ENCODE data around the gene TECPR1.

Gene TECPR1

GRCh38 chr7:98187138-98187502 lies 64.9 kb downstream of the TECPR1 start:
- Histone ChIP-seq H3K27me3 (ENCODE audit: control insufficient read depth, insufficient read depth, low read length) (no peaks in the 10 kb centered on the region), H3K4me3 (ENCODE audit: low read length) (no peak overlapping the region), H3K27ac (ENCODE audit: low read length) (no peak overlapping the region), H3K36me3 (ENCODE audit: control insufficient read depth, low read depth, low read length) (peaks cover 14% of the 10 kb centered on the region), H3K9me3 (ENCODE audit: control insufficient read depth, low read depth, low read length) (no peaks in the 10 kb centered on the region), H3K9ac (ENCODE audit: low read length) (no peak overlapping the region), H3K4me1 (ENCODE audit: control insufficient read depth, low read depth, low read length) (peaks cover 9% of the 10 kb centered on the region)

DNA sequence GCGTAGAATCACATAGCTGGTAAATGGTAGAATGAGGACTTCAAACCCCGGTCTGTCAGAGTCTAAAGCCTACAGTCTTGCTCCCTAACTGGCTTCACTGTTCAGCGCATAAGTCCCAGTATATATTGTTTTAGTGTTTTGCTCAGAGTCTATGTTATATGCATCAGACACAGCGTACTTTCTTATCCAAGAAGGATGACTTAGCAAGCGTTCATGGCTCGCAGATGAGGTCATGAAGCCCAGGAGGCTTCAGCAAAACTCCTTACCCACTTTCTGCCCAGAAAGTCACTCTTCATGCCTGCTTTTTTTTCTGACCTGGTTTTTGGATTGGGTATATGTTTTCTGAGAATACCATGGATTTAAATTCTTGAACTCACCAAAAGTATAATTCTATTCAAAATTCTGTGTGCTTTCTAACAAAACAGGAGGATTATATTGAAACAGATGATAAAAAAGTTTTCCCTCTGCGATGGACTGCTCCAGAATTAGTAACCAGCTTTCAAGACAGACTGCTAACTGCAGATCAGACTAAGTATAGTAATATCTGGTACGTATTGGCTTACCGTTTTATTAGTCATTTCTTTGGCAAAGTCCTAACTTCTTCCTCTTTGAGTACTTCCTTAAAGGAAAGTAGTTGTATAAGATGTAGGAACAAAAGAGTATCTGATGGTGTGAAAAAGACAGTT lies 65.4 kb downstream of the TECPR1 start:
- H3K9ac ChIP-seq (ENCODE audit: low read length) = no peak overlapping the region
- H3K4me3 ChIP-seq (ENCODE audit: low read length) = no peak overlapping the region
- H3K4me1 ChIP-seq (ENCODE audit: control insufficient read depth, low read depth, low read length) = peaks cover 9% of the 10 kb centered on the region
- H3K36me3 ChIP-seq (ENCODE audit: control insufficient read depth, low read depth, low read length) = peaks cover 10% of the 10 kb centered on the region
- H3K27ac ChIP-seq (ENCODE audit: low read length) = no peak overlapping the region
- no peaks in the 10 kb centered on the region for H3K27me3 ChIP-seq (ENCODE audit: control insufficient read depth, insufficient read depth, low read length)
- no peaks in the 10 kb centered on the region for H3K9me3 ChIP-seq (ENCODE audit: control insufficient read depth, low read depth, low read length)

- Histone ChIP-seq H3K9me3 (ENCODE audit: control insufficient read depth, low read depth, low read length) (no peaks in the 10 kb centered on the region), H3K4me1 (ENCODE audit: control insufficient read depth, low read depth, low read length) (peaks cover 9% of the 10 kb centered on the region), H3K36me3 (ENCODE audit: control insufficient read depth, low read depth, low read length) (peaks cover 7% of the 10 kb centered on the region), H3K27me3 (ENCODE audit: control insufficient read depth, insufficient read depth, low read length) (no peaks in the 10 kb centered on the region), H3K4me3 (ENCODE audit: low read length) (no peak overlapping the region), H3K9ac (ENCODE audit: low read length) (no peak overlapping the region), H3K27ac (ENCODE audit: low read length) (no peak overlapping the region)
Observed at GRCh38 chr7:98185101-98185500, 66.9 kb downstream of the TECPR1 start.

- Histone ChIP-seq H3K36me3 (ENCODE audit: control insufficient read depth, low read depth, low read length) (peaks cover 7% of the 10 kb centered on the region), H3K27me3 (ENCODE audit: control insufficient read depth, insufficient read depth, low read length) (no peaks in the 10 kb centered on the region), H3K9ac (ENCODE audit: low read length) (no peak overlapping the region), H3K4me3 (ENCODE audit: low read length) (no peak overlapping the region), H3K27ac (ENCODE audit: low read length) (no peak overlapping the region), H3K9me3 (ENCODE audit: control insufficient read depth, low read depth, low read length) (no peaks in the 10 kb centered on the region), H3K4me1 (ENCODE audit: control insufficient read depth, low read depth, low read length) (peaks cover 9% of the 10 kb centered on the region)
Observed at GRCh38 chr7:98180751-98181150, 71.3 kb downstream of the TECPR1 start.

- H3K4me1 ChIP-seq (ENCODE audit: control insufficient read depth, low read depth, low read length) = peaks cover 9% of the 10 kb centered on the region
- H3K27ac ChIP-seq (ENCODE audit: low read length) = no peak overlapping the region
- no peaks in the 10 kb centered on the region for H3K9me3 ChIP-seq (ENCODE audit: control insufficient read depth, low read depth, low read length)
- H3K4me3 ChIP-seq (ENCODE audit: low read length) = no peak overlapping the region
- no peak overlapping the region for H3K9ac ChIP-seq (ENCODE audit: low read length)
- peaks cover 18% of the 10 kb centered on the region for H3K36me3 ChIP-seq (ENCODE audit: control insufficient read depth, low read depth, low read length)
- no peaks in the 10 kb centered on the region for H3K27me3 ChIP-seq (ENCODE audit: control insufficient read depth, insufficient read depth, low read length)
Observed at GRCh38 chr7:98178762-98179490, 73.1 kb downstream of the TECPR1 start.

DNA sequence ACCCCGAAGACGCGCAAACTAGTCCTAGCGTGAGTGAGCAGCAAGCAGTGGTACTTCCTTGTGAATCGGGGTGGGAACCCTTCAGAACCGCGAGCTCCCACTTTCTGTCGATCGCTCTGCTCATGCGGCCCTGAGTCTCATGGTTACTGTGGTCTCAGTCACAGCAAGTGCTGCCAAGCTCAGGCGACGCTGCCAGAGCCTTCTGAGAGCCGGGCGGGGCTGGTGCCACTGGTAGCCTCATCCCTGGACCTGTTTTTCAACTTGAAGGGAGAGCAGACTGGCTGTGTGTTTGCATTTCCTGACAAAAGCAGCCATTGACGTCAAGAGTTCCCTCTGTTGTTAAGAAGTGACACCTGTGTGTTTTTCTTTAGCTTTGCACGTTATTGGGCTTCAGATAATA lies 73.7 kb downstream of the TECPR1 start:
- Histone ChIP-seq H3K36me3 (ENCODE audit: control insufficient read depth, low read depth, low read length) (peaks cover 18% of the 10 kb centered on the region), H3K9me3 (ENCODE audit: control insufficient read depth, low read depth, low read length) (no peaks in the 10 kb centered on the region), H3K27me3 (ENCODE audit: control insufficient read depth, insufficient read depth, low read length) (no peaks in the 10 kb centered on the region), H3K27ac (ENCODE audit: low read length) (no peak overlapping the region), H3K9ac (ENCODE audit: low read length) (no peak overlapping the region), H3K4me1 (ENCODE audit: control insufficient read depth, low read depth, low read length) (peaks cover 9% of the 10 kb centered on the region), H3K4me3 (ENCODE audit: low read length) (no peak overlapping the region)

DNA sequence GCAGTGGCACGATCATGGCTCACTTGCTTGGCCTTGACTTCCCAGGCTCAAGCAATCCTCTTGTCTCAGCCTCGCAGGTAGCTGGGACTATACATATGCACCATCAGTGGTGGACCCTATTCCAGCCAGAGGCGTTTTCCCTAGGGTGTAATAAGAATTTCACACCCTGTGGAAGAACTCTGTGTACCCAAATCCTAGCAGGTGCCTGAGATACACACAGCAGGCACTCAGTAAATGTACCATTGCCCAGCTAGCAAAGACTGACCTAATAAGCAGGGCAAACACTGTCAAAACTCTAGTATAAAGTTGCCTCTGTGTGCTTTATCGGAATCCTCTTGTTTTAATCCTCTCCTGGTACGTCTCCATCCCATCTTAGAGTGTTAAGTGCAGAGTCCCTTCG lies 74.5 kb downstream of the TECPR1 start:
- Histone ChIP-seq H3K4me3 (ENCODE audit: low read length) (no peak overlapping the region), H3K9ac (ENCODE audit: low read length) (no peak overlapping the region), H3K9me3 (ENCODE audit: control insufficient read depth, low read depth, low read length) (no peaks in the 10 kb centered on the region), H3K27ac (ENCODE audit: low read length) (no peak overlapping the region), H3K27me3 (ENCODE audit: control insufficient read depth, insufficient read depth, low read length) (no peaks in the 10 kb centered on the region), H3K4me1 (ENCODE audit: control insufficient read depth, low read depth, low read length) (peaks cover 3% of the 10 kb centered on the region), H3K36me3 (ENCODE audit: control insufficient read depth, low read depth, low read length) (peaks cover 18% of the 10 kb centered on the region)

GRCh38 chr7:98175260-98175940 lies 76.6 kb downstream of the TECPR1 start:
- H3K4me1 ChIP-seq (ENCODE audit: control insufficient read depth, low read depth, low read length) = no peaks in the 10 kb centered on the region
- no peak overlapping the region for H3K27ac ChIP-seq (ENCODE audit: low read length)
- H3K27me3 ChIP-seq (ENCODE audit: control insufficient read depth, insufficient read depth, low read length) = no peaks in the 10 kb centered on the region
- H3K9me3 ChIP-seq (ENCODE audit: control insufficient read depth, low read depth, low read length) = no peaks in the 10 kb centered on the region
- no peak overlapping the region for H3K4me3 ChIP-seq (ENCODE audit: low read length)
- peaks cover 18% of the 10 kb centered on the region for H3K36me3 ChIP-seq (ENCODE audit: control insufficient read depth, low read depth, low read length)
- H3K9ac ChIP-seq (ENCODE audit: low read length) = no peak overlapping the region

DNA sequence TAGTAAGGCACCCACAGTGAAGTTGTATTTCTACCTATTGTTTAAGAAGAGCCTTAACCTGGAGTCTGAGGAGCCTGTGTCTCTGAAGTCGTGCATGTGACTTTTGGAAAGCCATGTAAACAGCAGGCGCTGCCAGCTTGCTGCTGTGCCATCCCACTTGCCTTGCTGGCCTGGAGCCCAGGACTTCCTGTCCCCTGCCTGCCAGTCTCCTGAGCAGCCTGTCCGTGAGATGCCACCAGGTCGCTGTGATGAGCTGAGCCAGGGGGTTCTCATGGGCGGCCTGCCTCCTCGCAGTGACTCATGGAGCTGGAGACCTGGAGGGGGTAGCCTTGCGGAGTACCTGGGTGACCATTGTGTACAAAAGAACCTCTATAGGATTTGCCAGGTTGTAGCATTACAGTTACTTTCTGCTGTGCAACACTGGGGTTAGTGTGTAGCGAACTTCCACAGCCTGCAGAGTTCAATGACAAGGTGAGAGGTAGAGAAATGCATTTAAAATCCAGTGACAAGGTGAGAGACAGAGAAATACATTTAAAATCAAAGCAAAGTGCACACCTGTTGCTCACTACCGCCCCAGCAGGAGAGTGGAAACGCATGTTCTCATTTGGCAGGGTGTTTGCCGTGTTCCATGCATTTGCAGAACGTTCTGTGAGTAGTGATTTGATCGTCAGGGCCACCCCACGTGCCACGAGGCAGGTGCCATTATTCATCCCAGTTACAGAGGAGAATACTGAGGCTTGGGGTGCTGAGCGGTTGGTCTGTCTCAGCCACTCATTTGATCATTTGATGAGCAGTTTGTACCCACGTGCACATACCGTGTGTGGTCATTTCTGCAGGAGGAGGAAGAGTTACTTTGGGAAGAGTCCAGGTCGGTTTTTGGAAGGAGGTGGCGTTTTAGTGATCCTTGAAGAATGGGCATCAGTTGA lies 77.4 kb downstream of the TECPR1 start:
- Histone ChIP-seq H3K27me3 (ENCODE audit: control insufficient read depth, insufficient read depth, low read length) (no peaks in the 10 kb centered on the region), H3K9ac (ENCODE audit: low read length) (no peak overlapping the region), H3K9me3 (ENCODE audit: control insufficient read depth, low read depth, low read length) (no peaks in the 10 kb centered on the region), H3K4me3 (ENCODE audit: low read length) (no peak overlapping the region), H3K36me3 (ENCODE audit: control insufficient read depth, low read depth, low read length) (peaks cover 18% of the 10 kb centered on the region), H3K27ac (ENCODE audit: low read length) (no peak overlapping the region), H3K4me1 (ENCODE audit: control insufficient read depth, low read depth, low read length) (no peaks in the 10 kb centered on the region)

GRCh38 chr7:98171449-98171848 lies 80.6 kb downstream of the TECPR1 start:
- H3K27ac ChIP-seq (ENCODE audit: low read length) = no peak overlapping the region
- peaks cover 16% of the 10 kb centered on the region for H3K36me3 ChIP-seq (ENCODE audit: control insufficient read depth, low read depth, low read length)
- H3K4me3 ChIP-seq (ENCODE audit: low read length) = no peak overlapping the region
- H3K27me3 ChIP-seq (ENCODE audit: control insufficient read depth, insufficient read depth, low read length) = no peaks in the 10 kb centered on the region
- H3K9ac ChIP-seq (ENCODE audit: low read length) = no peak overlapping the region
- no peaks in the 10 kb centered on the region for H3K9me3 ChIP-seq (ENCODE audit: control insufficient read depth, low read depth, low read length)
- H3K4me1 ChIP-seq (ENCODE audit: control insufficient read depth, low read depth, low read length) = no peaks in the 10 kb centered on the region

- Histone ChIP-seq H3K27me3 (ENCODE audit: control insufficient read depth, insufficient read depth, low read length) (no peaks in the 10 kb centered on the region), H3K36me3 (ENCODE audit: control insufficient read depth, low read depth, low read length) (peaks cover 13% of the 10 kb centered on the region), H3K9ac (ENCODE audit: low read length) (no peak overlapping the region), H3K4me3 (ENCODE audit: low read length) (no peak overlapping the region), H3K27ac (ENCODE audit: low read length) (no peak overlapping the region), H3K9me3 (ENCODE audit: control insufficient read depth, low read depth, low read length) (no peaks in the 10 kb centered on the region), H3K4me1 (ENCODE audit: control insufficient read depth, low read depth, low read length) (no peaks in the 10 kb centered on the region)
Observed at GRCh38 chr7:98170966-98171365, 81.1 kb downstream of the TECPR1 start.
